HG02943 (cell line): ENCODE measurements around the gene PDE6A.

ENCODE experiments used
- ATAC-seq: cut with Tn5 transposase; IDR thresholded peaks from one replicate; pipeline ENCODE4 v1.9.1; 2021; ENCODE audit warnings: mild to moderate bottlenecking, low read depth, moderate library complexity; ENCODE audit not compliant: unreplicated experiment

Gene PDE6A

DNA sequence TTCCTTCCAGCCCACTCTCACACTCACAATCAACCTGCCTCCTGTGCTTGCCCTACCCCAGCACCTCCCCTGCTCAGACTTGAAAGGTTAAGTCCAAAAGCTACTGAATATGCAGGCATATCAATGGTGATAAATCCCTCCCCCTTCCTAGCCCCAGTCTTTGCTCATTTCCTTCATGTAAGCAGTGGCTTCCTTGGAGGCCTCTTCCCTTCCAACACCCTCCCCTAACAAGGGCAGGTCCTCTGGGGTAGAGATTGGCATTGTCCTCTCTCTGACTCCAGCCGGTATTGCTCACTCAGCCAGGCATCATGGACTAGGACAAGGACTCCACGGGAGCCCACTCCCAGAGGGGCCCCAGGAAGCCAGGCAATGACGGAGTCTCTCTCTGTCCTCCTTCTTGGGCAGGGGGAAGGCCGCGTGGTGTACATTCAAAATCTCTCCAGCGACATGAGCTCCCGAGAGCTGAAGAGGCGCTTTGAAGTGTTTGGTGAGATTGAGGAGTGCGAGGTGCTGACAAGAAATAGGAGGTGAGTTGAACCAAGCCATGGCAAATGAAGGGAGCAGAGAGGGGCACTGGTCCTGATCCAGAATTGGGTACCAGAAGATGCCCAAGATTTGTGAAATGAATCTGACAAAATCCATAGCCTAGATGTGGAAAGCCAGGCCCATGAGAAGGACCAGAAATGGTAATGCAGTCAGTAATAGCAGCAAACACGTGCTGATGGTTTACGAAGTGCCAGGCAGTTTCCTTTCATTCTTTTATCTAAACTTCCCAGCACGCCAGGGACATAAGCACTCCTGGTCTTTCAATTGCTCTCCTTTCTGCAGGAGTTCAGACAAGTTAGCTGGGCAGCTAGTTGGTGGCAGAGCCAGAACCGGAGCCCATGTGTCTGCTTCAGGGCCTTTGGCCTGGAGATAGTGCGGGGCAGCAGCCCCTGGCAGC, 102.5 kb downstream of the PDE6A start:
- ATAC-seq = no peak

DNA sequence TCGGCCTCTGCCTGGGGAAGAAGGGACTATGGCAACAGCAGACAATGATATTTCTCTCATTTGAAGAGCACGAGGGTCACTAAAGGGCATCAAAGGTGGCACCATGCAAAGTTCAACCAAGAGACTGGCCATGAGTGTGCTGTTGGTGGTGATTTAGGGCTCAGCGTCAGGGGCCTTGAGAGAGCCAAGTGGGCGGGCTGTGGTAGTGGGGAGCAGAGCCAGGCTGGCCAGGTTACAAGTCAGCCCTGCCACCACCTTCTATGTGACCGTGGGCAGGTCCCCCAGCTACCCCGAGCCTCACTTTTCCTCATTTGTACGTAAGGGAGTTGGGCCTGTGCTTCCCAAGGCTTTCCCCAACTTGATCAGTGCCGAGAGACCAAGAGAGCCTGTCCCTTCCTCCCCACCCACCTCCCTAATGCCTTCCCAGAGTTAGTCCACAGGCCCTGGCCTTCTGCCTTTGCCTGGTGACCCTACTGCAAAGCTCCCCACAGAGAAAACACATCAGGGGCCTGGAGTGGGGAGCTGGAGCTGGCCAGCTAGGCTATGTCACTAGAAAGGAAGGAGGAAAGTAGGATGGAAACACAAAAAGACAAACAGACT, 104.3 kb downstream of the PDE6A start:
- ATAC-seq = no peak

DNA sequence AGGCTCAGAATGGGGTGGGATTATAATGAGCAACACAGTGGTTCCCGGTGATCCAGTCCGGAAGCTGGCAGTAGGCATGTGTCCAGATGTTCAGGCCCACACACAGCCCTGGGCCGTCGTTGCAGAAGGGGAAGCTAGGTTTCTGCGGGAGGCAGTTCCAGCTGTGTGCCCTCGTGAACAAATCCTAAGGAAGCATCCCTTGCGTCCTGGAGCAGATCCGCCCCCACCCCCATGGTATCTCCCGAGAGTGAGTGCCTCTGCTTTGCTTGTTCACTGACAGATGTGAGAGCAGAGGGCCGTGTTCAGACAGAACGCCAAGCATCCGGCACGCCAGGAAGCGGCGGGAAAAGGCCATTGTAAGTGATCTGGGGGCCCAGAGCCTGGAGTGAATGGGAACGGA, 104.8 kb downstream of the PDE6A start:
- no peak for ATAC-seq

DNA sequence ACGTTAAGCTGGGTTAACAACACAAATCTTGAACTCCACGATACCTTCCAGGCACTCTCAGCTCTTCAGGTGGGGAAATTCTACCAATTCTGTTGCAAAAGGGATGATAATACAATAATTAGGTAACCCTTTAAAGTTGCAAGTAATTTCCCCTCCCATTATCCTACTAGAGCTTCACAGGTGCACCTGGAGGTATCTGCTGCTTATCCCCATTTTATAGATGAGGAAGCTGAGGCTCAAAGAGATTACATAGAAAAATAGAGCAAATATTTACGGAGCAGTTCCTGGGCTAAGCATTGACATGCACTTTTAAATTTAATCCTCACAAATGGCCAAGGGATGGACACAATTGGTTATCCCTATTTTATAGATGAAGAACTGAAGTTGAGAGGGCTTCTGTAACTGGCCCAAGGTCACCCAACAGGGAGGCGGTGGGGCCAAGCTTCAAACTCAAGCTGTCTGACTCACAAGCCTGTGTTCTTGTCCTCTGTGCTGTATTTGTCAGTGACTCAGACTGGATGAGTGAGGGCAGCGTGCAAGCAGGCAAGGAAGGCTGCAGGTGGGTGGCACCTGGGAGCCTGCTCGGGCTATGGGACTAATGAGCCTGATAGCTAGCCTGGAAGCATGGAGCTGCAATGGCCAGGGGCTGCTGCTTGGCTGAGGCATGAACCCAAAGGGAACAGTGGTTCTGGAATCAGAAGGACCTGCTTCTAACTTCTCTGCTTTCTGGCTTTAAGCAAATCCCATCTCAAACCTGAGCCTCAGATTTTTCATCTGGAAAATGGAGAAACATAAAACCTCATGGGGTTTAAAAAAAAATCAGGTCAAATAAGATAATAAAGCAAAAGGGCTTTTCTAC, 105.5 kb downstream of the PDE6A start:
- ATAC-seq = no peak

DNA sequence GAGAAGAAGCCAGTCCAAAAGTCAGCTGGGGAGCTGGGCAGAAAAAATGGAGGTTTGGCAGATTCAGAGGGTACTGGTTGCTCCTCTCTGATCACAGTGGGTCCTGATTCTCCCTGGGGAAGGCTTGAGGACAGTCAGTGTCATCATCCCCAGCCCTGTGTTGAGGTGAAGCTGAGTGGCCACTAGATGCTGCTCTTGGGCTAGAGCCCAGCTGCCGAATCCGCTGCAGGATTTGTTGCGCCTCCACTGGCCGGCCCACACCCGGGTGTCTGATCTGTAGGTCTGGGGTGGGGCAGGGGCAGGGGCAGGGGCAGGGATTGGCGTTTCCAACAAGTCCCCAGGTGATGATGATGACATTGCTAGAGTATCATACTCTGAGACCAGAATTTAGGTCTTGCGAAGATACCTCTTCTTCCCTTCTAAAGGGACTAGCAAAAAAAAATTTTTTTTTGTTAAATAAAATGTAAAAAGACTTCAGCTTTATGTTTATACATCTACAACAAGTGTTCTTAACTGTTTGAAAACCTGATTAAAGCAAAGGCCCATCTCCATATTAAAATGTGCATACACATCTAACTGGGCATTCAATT, 106.8 kb downstream of the PDE6A start:
- ATAC-seq = no peak

DNA sequence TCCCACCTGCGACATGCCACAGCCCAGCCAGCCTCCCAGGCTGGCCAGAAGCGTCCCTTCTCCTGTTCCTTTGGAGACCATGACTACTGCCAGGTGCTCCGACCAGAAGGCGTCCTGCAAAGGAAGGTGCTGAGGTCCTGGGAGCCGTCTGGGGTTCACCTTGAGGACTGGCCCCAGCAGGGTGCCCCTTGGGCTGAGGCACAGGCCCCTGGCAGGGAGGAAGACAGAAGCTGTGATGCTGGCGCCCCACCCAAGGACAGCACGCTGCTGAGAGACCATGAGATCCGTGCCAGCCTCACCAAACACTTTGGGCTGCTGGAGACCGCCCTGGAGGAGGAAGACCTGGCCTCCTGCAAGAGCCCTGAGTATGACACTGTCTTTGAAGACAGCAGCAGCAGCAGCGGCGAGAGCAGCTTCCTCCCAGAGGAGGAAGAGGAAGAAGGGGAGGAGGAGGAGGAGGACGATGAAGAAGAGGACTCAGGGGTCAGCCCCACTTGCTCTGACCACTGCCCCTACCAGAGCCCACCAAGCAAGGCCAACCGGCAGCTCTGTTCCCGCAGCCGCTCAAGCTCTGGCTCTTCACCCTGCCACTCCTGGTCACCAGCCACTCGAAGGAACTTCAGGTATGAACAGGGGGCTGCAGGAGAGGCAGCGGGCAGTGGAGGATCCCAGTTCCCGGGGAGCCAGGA, 108.0 kb downstream of the PDE6A start:
- no peak for ATAC-seq

DNA sequence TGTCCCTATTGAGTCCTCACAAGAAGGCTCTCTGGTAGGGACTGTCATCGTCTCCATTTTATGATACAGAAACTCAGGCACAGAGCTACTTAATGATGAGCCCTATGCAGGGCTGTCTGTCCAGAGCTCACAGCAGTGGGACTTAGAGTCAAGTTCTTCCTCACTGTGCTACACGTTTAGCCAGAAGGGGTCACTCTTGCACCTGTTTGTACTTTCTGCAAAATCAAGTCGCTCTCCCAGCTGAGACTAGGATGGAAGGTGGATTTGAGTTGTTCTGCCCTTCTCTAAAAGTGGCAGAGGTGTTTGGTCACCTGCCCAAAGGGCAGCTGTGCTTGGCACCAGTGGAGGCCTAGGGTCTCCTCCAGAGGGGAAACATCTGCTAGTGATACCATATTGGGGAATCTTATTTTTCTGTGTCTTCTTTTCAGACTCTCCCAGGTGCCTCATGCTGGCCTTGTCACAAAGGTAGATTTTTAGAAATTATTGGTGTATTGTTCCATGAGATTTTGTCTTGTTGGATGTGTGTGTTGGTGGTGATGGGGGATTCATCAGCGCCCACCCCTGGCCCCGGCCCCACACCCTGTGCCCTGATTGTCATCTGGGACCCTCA, 110.2 kb downstream of the PDE6A start:
- ATAC-seq = no peak

DNA sequence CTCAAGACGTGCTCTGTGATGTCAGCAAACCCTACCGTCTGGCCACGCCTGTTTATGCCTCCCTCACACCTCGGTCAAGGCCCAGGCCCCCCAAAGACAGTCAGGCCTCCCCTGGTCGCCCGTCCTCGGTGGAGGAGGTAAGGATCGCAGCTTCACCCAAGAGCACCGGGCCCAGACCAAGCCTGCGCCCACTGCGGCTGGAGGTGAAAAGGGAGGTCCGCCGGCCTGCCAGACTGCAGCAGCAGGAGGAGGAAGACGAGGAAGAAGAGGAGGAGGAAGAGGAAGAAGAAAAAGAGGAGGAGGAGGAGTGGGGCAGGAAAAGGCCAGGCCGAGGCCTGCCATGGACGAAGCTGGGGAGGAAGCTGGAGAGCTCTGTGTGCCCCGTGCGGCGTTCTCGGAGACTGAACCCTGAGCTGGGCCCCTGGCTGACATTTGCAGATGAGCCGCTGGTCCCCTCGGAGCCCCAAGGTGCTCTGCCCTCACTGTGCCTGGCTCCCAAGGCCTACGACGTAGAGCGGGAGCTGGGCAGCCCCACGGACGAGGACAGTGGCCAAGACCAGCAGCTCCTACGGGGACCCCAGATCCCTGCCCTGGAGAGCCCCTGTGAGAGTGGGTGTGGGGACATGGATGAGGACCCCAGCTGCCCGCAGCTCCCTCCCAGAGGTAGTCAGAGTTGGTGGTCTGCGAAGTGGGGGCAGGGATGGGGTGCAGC, 111.3 kb downstream of the PDE6A start:
- ATAC-seq = no peak

DNA sequence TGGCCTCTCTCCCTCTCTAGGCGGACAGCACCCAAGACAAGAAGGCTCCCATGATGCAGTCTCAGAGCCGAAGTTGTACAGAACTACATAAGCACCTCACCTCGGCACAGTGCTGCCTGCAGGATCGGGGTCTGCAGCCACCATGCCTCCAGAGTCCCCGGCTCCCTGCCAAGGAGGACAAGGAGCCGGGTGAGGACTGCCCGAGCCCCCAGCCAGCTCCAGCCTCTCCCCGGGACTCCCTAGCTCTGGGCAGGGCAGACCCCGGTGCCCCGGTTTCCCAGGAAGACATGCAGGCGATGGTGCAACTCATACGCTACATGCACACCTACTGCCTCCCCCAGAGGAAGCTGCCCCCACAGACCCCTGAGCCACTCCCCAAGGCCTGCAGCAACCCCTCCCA, 112.0 kb downstream of the PDE6A start:
- ATAC-seq = no peak

DNA sequence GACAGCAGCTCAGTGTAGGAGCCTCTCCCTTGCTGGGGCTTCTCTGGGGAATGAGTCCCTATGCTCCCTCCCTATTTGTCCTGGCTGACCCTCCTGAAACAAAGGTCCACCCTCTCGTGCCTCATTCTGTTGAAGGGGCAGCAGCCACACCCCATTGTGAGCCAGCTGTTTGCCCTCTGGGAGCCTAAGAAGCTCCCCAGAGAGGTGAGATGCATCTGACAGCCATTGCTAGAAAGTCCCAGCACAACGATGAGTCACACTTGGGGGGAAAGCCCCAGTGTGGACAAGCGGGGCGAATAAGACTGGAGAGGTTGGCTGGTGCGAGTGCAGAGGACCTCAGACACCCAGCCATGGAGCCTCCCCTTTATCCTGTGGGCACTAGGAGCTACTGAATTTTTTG, 113.1 kb downstream of the PDE6A start:
- ATAC-seq = peak; percentile 55

DNA sequence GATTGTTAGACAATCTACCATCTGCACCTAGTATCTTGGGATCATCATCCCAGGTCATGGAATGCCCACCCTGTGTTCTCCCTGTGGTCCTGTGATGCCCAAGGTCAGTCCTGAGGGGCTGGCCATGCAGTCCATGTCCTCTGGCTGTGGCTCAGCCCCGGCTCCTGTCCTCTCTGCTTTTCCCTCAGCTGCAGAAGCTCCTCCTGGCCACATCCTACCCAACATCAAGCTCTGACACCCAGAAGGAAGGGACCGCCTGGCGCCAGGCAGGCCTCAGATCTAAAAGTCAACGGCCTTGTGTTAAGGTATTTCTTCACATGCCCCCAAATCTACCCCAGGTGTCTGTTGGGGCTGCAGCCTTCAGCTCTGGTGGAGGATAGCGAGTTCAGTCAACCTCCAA, 114.0 kb downstream of the PDE6A start:
- no peak for ATAC-seq

DNA sequence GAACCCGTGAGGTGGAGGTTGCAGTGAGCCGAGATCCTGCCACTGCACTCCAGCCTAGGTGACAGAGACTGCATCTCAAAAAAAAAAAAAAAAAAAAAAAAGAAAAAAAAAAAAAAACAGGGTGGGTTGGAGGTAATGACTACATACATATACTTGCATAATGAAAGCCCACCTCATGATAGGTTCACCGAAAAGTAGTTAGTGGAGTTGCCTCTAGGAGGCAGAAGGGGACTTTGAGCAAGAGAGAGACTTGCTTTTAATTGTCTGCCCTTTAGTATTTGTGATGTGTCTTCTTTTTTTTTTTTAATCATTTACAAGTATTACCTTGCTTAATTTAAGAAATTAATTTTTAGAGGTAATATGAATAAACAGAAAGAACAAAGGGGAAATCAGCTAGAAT, 114.6 kb downstream of the PDE6A start:
- ATAC-seq = no peak

DNA sequence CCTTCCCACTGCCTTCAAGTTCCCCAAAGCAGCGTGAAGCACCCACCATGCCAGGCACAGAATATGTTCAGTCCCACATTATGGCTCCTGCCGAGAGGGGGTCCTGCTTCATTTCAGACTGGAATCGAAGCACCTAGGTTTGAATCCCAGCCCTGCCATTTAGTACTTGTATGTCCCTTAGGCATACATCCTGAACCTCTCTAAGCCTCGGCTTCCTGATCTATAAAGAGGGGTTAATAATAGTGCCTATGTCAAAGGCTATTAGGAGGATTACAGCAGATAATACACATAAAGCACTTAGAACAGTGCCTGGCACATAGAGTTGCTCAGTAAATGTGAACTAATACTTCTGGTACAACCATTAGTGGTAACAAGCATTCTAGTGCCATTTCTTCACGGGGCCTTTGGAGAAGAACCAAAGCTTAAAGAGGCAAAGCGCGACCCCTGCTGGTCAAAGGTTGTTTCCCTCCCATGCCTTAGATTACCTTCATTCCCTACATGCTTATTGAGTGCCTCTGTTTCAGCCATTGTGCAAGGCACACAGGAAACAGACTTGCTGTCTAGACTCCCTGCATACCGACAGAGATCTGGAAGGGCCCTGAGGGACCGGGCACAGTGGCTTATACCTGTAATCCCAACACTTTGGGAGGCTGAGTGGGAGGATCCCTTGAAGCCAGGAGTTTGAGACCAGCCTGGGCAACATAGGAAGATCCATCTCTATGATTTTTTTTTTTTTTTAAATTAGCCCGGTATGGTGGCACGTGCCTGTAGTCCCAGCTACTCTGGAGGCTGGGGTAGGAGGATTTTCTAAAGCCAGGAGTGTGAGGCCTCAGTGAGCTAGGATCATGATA, 116.2 kb downstream of the PDE6A start:
- ATAC-seq = no peak

DNA sequence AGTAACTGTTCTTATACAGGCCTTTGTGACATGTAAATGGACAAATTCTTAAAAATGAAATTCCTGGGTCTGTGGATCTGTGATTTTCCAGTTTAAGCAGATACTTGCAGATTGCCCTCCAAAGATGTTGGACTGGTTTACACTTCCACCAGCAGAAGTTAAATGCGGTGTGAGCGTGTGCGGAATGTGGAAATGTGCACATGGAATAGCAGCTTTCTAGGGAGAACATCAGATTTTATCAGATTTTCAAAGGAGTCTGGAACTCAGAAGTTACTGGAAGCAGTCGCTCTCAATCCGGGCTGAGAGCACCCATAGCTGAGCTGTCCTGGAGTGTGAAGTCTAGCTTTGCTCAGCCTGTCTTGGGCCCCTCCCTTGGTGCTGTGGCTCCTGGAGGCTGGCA, 117.0 kb downstream of the PDE6A start:
- ATAC-seq = no peak

DNA sequence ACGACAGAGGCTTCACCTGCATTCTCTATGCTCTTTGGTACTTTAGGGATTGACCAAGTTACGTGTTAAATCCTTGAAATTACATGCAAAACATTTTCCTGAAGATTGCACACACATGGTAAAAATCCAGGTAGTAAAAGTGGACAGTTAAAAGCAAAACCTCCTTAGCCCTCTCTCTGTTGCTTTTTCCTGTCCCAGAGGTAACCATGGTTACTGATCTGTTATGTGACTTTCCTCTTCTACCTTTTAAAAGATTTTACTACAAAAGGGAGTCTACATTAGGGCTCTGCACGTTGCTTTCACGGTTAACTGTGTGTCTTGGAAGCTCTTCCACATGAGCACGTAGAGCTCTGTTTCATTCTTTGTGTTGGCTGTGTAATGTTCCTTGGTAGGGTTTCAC, 117.5 kb downstream of the PDE6A start:
- ATAC-seq = no peak

DNA sequence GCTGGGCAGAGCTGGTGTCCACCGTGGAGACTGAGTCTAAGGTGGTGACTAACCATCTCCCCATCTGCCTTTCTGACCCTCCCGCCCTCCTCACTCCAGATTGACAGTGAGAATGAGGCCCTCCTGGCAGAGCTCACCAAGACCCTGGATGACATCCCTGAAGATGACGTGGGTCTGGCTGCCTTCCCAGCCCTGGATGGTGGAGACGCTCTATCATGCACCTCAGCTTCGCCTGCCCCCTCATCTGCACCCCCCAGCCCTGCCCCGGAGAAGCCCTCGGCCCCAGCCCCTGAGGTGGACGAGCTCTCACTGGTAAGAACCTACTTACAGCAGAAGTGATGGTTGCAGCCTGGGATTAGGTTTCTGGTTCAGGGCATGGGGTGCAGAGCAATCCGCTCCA, 118.0 kb downstream of the PDE6A start:
- ATAC-seq = no peak

DNA sequence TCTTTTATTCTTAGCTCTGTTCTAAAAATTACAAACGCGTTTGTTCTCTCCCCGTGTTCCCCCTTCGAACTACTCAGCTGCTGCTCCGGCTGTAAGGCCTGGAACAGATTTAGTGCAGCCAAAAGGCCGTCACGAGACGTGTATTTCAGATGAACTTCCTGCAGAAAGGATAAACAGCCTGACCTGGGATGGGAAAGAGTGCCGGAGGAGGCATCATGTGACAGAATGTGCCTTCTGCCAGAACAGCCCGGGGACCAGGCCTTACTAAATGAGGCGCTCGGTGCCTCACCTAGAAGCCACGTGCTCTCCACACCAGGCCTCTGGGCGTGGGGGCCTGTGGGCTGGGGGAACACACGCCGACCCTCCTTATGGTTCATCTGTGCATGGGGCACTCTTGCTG, 119.7 kb downstream of the PDE6A start:
- ATAC-seq = no peak

DNA sequence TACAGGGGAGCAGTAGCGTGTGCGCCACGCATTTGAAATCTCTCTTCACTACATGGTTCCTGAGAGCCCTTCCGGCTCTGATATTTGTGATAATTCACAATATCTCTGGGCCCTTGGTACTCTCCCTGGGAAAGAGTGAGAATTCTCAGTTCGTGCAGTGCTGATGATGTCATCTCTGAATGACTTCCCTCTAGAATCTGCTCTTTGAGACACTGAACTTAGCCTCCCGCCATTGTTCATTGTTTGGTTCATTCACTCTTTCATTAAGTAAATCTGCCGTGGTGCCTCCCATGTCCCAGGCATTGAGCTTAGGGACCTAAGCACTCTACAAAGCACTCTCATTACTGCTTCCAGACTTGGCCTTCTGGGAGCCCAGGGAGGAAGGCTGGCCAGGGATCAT, 120.5 kb downstream of the PDE6A start:
- no peak for ATAC-seq
